NCI-H1092 treated with DMSO at 0.1 percent for 48 hours (cell line): Measurements from ENCODE around the gene CUX1.
"Not testable (repeated sequence)": the region's sequence is repeated elsewhere in the genome, so short reads cannot be mapped to it uniquely, and the experiment has no call there.

Experiments
- DNase-seq: peaks from one replicate; lab custom pipeline; 2025; lab: John Stamatoyannopoulos, UW

CUX1 gene

DNA sequence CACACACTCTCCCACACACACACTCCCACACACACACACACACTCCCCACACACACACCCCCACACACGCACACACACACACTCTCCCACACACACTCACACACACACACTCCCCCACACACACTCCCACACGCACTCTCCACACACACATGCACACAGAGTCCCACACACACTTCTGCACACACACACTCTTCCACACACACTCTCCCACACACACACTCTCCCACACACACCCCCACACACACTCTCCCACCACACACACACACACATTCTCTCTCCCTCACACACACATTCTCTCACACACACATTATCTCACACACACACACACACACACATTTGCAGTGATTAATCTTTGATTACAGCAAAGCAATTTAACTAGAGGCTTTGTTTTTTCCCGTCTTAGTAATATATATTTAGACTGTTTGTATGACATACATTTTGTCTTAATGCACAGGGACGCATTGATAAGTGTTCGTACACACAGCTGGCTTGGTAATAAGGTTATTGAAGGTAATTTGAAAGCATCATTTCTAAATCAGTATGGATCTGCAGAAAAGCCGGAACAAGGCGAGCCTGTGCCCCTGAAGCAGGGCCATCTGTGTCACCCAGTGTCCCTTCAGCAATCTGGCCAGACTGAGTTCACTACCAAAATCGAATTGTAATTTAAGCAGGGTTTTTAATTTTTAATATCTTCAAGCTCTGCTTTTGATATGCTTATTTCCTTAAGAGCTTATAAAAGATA is 399.3 kb downstream of the CUX1 start:
- no peak for DNase-seq

DNA sequence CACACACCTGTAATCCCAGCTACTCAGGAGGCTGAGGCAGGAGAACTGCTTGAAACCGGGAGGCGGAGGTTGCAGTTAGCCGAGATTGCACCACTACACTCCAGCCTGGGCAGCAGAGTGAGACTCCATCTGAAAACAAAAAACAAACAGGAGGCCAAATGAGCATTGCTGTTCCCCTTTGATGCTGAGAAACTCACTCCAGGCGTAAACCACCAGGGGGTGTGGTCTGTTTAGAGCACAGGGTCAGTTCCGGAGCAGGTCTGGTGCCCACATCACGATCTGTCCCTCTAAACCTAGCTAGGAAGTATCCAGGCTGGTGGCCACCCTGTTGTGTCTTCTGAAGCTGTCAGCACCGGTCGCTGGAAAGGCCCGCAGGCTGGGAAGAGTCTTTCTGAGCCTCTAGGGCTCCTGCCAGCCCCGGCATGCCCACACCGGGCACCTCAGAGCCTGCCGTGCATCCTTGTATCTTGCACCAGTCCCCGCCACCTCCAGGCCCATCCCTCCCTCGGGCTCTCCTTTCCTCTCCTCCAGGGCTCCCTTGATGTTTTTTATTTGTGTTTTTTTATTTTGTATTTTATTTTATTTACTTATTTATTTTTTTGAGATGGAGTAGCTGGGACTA is 402.9 kb downstream of the CUX1 start:
- no peak for DNase-seq

DNA sequence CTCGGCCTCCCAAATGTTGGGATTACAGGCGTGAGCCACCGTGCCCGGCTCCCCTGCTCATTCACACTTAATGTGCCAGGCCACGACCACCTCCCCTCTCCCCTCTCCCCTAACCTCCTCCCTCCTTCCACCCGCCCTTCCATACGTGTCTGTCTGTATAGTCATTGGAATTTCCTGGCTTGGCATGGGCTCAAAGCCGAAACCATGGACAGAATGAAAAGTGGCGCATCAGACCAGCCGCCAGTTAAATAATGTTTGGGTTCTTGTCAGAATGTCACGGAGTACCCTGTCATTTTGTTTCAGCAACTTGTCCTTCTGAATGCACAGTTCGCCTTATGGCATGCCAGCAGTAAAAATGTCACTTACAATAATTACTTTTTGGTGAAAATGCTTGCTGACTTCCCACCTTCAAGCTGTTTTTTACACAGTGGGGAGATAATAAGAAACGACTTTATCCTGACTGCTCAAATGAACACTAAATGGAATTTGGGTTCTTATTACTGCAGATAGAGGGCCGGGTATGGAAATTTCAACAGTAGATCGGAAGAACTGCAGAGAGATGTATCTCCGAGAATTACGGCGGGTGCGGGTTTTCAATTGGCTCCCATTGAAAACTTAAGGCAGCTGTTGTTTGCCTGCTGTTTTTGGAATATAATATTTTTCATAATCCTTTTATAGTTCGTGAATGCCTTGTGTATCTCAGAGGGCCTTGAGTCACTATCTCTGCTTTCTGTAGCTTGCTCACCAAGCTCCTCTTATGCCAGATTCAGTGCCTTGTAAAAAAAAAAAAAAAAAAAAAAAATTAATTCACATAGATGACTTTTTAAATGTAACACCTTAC is 403.8 kb downstream of the CUX1 start:
- no peak for DNase-seq

DNA sequence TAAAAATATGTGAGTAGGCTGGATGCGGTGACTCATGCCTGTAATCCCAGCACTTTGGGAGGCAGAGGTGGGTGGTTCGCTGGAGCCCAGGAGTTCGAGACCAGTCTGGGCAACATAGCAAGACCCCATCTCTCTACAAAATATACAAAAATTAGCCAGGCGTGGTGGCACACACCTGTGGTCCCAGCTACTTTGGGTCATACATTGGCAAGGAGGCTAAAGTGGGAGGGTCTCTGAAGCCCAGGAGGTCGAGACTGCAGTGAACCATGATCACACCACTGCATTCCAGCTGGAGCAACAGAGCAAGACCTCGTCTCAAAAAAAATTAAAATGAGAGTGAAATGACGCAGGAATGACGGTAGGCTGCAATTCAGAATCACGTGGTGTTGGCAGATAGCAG is 404.5 kb downstream of the CUX1 start:
- no peak for DNase-seq

DNA sequence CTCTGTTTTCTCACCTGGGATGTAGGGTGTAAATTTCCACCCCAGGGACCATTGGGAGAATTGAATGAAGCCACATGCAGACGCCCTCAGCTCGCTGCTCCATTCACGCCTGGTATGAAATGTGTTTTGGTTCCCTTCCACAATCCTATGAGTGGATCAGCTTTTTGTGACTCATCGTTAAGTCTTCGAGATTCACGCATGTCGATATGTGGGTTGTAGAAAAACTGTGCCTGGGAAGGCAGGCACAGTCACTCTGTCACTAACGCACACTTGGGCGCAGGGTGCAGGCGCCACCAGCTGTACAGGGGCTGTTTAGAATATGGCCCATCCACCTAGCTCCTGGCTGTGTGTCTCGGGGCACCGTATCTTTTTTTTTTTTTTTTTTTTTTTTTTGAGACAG is 405.0 kb downstream of the CUX1 start:
- DNase-seq: no peak

DNA sequence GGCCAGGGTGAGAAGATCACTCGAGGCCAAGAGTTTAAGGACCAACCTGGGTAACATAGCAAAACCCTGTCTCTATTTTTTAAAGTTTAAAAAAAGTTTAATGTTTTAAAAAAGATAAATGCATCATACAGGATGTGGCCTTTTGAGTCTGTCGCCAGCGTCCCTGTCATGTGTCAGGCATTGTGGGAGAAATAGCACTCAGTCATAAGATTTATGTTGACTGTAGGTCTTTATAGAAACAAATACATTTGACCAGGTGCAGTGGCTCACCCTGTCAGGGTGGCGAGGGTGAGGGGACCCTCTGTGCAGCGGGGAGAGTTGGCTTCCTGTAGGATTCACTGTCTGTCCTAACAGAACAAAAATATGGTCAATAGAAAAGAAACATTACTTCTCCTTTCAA is 405.8 kb downstream of the CUX1 start:
- no peak for DNase-seq

DNA sequence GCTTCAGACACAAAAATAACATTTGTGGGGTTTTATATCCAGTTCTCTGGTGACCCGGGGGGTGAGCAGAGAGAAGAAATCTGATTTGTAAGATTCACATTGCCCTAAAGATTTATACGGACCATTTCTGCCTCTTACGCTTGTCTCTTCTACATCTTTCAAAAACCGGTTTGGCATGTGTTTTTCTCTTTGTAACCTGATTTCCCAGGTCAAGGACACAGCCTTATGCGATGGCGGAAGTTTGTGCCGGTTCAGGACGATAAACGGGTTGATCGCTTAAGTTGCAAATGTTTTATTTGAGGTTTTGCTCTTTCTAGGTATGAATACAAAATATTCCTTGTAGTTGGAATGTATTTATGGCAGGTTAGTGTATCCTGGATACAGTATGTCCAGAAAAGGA is 407.6 kb downstream of the CUX1 start:
- no peak for DNase-seq

DNA sequence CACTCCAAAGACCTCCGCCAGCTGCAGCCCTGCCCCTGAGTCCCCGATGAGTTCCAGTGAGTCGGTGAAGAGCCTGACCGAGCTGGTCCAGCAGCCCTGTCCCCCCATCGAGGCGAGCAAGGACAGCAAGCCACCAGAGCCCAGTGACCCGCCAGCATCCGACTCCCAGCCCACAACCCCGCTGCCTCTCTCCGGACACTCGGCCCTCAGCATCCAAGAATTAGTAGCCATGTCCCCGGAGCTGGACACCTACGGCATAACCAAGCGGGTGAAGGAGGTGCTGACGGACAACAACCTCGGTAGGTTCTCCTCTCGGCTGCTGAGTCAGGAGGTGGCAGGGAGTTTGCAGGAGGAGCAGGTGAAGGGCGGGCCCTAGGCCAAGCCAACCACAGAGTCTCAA is 409.9 kb downstream of the CUX1 start:
- no peak for DNase-seq

DNA sequence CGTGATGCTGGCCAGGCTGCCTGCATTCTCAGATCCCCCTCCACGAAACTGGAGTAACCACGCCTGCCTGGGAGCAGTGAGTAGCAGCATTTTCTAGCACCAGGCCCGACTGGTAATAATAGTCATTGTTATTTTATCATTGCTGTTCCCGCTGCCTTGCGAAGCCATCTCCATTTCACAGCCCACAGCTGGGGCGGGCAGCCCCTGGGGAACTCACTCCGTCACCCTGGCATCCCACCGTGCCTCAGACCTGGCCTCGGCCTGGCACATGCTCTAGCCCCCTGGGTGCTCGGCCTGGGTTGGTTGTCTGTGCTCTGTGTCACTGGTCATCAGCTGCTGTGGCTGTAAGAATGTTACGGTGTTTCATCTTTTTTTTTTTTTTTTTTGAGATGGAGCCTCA is 411.5 kb downstream of the CUX1 start:
- DNase-seq: no peak

DNA sequence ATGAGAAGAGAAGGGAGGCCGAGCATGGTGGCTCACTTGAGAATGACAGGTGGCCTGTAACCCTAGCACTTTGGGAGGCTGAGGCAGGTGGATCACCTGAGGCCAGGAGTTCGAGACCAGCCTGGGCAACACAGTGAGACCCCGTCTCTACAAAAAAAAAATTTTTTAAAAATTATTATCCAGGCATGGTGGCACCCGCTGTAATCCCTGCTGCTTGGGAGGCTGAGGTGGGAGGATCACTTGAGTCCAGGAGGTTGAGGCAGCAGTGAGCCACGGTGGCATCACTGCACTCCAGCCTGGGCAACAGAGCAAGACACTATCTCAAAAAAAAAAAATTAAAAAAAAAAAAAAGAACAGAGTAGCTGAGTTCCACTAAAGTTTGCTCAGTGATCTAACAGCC is 412.7 kb downstream of the CUX1 start:
- DNase-seq: not testable (repeated sequence)

DNA sequence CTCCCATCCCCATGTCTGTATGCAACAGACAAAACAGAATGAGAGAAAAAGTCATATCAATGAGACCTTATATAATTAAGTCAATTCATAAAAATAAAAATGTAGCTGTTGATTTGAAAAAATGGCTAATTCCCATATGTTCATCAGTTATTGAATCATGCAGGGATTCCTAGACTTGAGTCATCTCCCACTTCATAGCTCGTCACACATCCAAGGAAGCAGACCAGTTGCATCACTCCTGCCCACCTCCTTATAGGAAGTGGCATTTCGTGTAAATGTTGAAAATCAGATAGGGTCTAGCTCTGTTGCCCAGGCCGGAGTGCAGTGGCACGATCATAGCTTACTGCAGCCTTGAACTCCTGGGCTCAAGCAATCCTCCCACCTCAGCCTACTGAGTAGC is 413.2 kb downstream of the CUX1 start:
- no peak for DNase-seq

DNA sequence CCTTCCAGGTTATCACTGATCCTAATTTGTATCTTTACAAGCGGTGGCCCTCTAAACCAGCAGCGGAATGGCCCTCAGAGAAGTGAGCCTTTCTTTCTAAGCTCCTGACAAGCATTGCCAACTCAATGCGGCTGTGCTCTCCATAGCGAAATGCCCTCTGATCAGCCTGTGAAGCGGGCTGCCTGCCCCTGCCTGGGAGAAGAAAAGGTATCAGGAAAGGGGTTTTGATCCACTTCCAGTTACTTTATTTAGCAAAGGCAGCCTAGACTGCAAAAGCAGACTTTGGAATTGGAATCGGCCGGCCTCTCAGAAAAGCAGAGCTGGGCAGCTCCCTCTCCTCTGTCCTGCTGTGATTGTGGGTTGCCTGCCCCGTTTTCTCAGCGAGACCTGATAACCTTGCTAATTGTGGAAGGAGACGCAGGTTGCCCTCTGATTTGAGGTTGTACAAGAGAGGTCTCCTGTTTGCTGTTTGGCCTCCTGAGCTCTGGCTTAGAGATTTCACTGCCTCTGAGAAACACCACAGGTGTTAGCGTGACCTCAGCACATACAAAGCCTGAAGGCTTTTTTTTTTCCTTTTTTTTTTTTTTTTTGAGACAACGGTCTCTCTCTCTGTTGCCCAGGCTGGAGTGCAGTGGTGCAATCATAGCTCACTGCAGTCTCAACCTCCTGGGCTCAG is 415.3 kb downstream of the CUX1 start:
- no peak for DNase-seq

DNA sequence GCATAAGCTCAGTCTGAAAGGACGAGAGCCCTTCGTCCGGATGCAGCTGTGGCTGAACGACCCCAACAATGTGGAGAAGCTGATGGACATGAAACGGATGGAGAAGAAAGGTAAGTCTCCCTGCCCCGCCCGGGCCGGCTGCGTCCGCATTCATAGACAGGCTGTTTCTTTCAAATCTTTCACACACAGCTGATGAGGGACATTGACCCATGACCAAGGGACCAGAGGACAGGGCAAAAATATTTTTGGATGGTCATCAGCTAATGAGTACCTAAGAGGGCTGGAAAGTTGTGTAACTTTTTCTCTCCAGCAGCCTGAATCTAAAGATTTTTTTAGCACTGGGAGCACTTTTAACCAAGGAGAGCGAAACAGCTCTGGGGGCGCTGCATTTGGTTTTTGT is 416.7 kb downstream of the CUX1 start:
- no peak for DNase-seq

DNA sequence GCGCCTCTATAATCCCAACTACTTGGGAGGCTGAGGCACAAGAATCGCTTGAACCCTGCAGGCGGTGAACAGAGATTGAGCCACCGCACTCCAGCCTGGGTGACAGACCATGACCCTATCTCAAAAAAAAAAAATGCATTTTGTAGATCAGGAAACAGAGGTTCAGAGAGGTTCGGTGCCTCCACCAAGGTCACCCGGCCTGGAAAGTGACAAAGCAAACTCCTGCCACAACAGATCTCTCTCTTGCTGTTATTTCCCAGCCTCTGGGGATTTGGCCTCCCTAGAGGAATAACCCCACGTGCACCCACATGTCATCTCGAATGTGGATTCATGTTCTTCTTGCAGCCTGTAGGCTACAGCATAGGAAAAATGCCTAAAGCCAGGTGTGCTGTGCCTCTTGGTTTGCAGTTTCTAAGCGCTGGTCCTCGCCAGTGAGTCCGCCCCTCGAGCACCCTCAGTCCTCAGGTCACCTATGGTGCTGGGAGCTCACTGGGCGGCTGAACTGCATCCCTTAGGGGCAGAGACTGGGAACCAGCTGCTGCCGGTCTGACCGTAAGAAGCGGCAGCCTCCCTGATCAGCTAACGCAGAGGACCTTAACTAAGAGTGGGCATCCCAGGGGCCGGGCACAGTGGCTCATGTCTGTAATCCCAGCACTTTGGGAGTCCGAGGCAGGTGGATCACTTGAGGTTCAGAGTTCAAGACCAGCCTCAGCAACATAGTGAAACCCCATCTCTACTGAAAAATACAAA is 417.6 kb downstream of the CUX1 start:
- no peak for DNase-seq

DNA sequence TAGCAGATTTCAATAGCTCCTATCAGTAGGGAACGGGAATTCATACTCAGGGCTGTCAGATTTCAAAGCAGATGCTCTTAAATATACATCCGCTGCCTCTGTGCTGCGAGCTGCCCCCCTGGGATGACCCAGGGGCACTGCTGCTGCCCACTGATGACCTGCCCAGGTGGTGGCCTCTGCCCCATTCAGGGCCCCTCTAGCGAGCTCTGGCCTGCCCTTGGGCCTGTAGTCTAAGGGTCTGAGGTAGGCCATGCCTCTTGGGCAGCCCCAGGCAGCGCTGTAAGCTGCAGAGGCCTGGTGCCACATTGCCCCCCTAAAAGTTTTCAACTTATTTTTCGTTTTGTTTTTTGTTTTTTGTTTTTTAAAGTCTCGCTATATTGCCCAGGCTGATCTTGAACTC is 418.7 kb downstream of the CUX1 start:
- DNase-seq: no peak

DNA sequence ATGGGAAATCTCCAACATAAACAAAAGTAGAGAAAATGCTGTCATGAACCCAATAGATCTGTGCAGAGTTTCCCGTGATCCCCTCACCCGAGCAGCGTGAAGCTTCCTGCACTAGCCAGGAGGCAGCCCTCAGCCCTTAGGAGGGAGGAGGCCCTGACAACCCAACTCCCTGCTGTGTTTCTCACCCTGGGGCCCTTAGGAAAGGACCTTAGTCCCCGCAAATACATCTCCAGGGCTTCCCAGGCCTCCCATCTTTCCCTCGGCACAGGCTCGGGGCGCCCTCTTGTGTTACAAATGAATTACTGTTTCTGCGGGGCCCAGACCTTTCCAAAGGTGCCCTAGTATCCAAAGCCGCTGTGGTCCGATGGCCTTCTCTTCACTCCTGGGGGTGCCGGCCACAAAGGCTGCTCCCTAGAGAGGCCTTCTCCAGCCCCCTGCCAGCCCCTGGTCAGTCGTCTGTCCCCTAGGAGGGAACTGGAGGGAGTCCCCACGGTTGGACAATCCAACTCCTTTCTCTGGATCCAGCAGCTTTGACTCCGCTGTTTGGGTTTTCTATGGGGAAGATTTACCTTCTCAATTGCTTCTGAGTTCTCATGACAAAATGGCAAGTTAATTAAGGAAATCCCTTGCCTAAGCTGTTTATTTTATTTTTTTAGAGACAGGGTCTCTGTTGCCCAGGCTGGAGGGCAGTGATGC is 419.3 kb downstream of the CUX1 start:
- DNase-seq: peak; percentile 53

DNA sequence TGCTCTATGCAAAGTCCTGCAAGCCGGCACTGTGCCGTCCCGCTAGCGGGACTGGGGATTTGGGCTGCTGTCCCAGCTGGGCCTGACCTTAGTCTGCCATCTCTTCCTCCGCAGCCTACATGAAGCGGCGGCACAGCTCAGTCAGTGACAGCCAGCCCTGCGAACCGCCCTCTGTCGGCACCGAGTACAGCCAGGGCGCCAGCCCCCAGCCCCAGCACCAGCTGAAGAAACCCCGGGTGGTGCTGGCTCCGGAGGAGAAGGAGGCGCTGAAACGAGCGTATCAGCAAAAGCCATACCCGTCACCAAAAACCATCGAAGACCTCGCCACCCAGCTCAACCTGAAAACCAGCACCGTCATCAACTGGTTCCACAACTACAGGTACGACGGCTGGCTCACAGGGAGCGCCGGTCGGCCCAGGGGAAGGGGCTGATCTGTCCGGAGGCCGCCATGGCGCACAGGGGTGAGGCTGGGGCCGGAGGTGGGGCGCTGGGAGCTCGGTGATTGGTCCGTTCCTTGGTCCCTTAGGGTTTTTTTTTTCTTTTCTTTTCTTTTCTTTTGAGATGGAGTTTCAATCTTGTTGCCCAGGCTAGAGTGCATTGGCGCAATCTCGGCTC is 421.9 kb downstream of the CUX1 start:
- DNase-seq: no peak

DNA sequence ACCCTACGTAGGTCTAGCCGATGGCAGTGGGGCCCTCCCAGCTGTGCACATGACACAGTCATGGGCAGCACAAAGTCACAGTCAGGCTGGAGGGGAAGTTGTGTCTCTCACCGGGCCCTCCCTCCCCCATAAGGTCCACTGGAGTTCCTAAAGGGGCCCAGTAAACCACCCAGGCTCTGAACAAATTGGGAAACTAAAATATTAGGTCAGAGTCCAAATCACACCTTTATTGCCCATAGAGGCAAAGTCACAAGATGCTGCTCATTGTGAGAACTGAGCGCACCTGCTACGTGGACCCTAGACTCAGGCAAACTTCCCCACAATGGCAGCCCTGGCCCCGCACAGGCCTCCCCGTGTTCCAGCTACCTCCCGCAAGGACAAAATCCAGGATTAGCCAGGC is 424.0 kb downstream of the CUX1 start:
- DNase-seq: no peak

DNA sequence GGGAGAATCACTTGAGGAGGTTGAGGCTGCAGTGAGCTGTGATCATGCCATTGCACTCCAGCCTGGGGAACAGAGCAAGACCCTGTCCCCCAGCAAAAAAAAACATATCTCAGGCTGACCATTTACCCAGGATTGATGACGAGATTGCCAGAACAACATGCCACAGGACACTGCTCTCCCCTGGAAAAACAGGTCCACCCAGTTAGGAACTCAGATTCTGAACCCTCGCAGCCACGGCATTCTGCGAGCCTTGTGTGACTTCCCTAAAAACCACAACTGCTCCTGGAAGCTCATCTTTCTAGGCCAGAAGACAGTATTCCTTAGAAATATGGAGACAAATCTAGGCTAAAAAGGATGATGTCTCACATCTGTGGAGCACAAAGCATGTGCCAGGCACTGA is 427.2 kb downstream of the CUX1 start:
- no peak for DNase-seq

DNA sequence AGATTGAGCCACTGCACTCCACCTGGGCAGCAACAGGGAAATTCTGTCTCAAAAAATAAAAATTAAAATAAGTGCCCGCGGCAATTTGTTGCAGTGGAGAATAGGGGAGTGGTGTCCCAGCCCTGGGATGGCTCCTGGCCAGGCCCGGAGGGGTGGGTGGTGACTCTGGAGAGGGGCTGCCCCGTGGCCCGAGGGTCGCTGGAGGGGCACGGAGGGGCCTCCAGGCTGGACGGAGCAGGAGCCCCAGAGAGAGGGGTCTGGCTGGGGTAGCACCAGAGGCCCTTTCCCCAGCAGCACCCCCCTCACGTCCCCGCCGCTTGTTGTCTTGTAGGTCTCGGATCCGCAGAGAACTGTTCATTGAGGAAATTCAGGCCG is 430.6 kb downstream of the CUX1 start:
- no peak for DNase-seq
